Measurements from ENCODE around the gene NPAS3.

GRCh38 chr14:33362934-33363333 is 424.3 kb downstream of the NPAS3 start:
- TF ChIP-seq CTCF (IDR thresholded peaks at IDR 0.05; ENCODE audit: low read length) (no peak), EZH2phosphoT487 (IDR thresholded peaks at IDR 0.05; ENCODE audit: low read length) (no peak)
